Fibroblast of upper back skin (primary cell): ENCODE measurements around the gene FOXD3.

Source experiments
- DNase-seq: peaks from one replicate; pipeline ENCODE4 v3.0.0-alpha.2; 2013

FOXD3 gene

GRCh38 chr1:63322114-63322943 is at the start of gene FOXD3:
Gene FOXD3 (plus strand): TSS chr1:63322567. CDS start chr1:63323059, 492 bp downstream.
- no peak for DNase-seq

- DNase-seq = no peak
These were observed 49.6 kb upstream of the FOXD3 start for GRCh38 chr1:63272811-63273210.

GRCh38 chr1:63274371-63274770 is 48.0 kb upstream of the FOXD3 start:
- DNase-seq = no peak

- no peak for DNase-seq
These were observed 47.4 kb upstream of the FOXD3 start for GRCh38 chr1:63274979-63275378.

GRCh38 chr1:63276624-63277023 is 45.7 kb upstream of the FOXD3 start:
- no peak for DNase-seq

GRCh38 chr1:63277195-63278192 is 44.9 kb upstream of the FOXD3 start:
- no peak for DNase-seq

- no peak for DNase-seq
These were observed 40.6 kb upstream of the FOXD3 start for GRCh38 chr1:63281753-63282152.

GRCh38 chr1:63289135-63289534 is 33.2 kb upstream of the FOXD3 start:
- DNase-seq = no peak

GRCh38 chr1:63294803-63295594 is 27.4 kb upstream of the FOXD3 start:
- DNase-seq = no peak

GRCh38 chr1:63304410-63304809 is 18.0 kb upstream of the FOXD3 start:
- DNase-seq = no peak

GRCh38 chr1:63305043-63305442 is 17.3 kb upstream of the FOXD3 start:
- no peak for DNase-seq

GRCh38 chr1:63307196-63307794 is 15.1 kb upstream of the FOXD3 start:
- no peak for DNase-seq

- DNase-seq = no peak
These were observed 5.8 kb upstream of the FOXD3 start for GRCh38 chr1:63316598-63316983.

- DNase-seq = peak; percentile 36
These were observed 5.2 kb upstream of the FOXD3 start for GRCh38 chr1:63316984-63317816.

- no peak for DNase-seq
These were observed 4.6 kb upstream of the FOXD3 start for GRCh38 chr1:63317817-63318152.

- DNase-seq = no peak
These were observed 4.0 kb upstream of the FOXD3 start for GRCh38 chr1:63318201-63318979.

GRCh38 chr1:63319046-63320021 is 3.0 kb upstream of the FOXD3 start:
- no peak for DNase-seq

- DNase-seq = no peak
These were observed 2.2 kb upstream of the FOXD3 start for GRCh38 chr1:63320022-63320721.
